ENCODE results near the gene SI. TPM values are rescaled to one million over a fixed set of nuclear protein-coding genes. Genes with fewer than 3 reads are reported as not detected.
"Not testable (repeated sequence)": the region's sequence is repeated elsewhere in the genome, so short reads cannot be mapped to it uniquely, and the experiment has no call there.

SI gene
- total RNA-seq, 1 donor from 2014 or later, result not detected

DNA sequence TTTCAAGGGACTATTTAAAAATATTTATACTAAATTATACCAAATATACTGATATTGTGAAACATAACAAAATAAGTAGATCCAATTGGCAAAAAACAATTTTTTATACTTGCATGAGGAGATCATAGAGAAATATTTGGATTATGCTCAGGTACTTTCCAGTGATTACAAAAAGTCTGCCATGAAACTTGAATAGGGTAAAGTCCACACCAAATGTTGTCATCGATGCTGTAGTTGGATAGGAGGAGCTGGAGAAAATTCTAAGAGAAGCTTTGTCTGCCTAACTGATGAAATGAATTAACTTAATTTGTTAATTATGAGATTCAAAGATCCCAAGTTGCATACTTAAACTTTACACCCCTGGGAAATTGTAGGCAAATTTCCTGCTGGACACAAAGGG is 93.3 kb downstream of the SI start:
- H3K36me3 Mint-ChIP-seq (ENCODE audit: low read depth, unreplicated experiment), result no peaks in the 10 kb centered on the region
- DNase-seq (ENCODE audit: low read depth) (no peak), FAIRE-seq (no peak)
- H3K79me2 ChIP-seq (ENCODE audit: insufficient read depth, low read length), result no peaks in the 10 kb centered on the region
- H4K20me1 ChIP-seq (ENCODE audit: insufficient read depth, low read length), result no peaks in the 10 kb centered on the region
- H3K4me2 ChIP-seq (ENCODE audit: low read length), result no peak overlapping the region
- no peaks in the 10 kb centered on the region for H3K27me3 ChIP-seq (ENCODE audit: insufficient read depth, low read length)
- H3K9ac ChIP-seq (ENCODE audit: low read length), result no peak overlapping the region
- H3K4me3 ChIP-seq (ENCODE audit: insufficient read depth, low read depth, low read length), result no peak overlapping the region
- no peaks in the 10 kb centered on the region for H3K36me3 ChIP-seq (ENCODE audit: insufficient read depth, low read length)
- H3K9me3 Mint-ChIP-seq (ENCODE audit: unreplicated experiment), result no peaks in the 10 kb centered on the region
- H3K4me1 ChIP-seq (ENCODE audit: insufficient read depth, low read length), result no peaks in the 10 kb centered on the region
- TF ChIP-seq CTCF (IDR thresholded peaks at IDR 0.05; ENCODE audit: insufficient read depth, low read depth, low read length), result no peak
- TF ChIP-seq EZH2 (IDR thresholded peaks at IDR 0.05; ENCODE audit: insufficient read depth, low read length), result no peak
- H3K27ac ChIP-seq (ENCODE audit: low read depth, low read length), result no peak overlapping the region
- no peaks in the 10 kb centered on the region for H3K4me1 Mint-ChIP-seq (ENCODE audit: low read depth, unreplicated experiment)
- no peak overlapping the region for H3K4me3 Mint-ChIP-seq (ENCODE audit: unreplicated experiment)
- no peaks in the 10 kb centered on the region for H3K27me3 Mint-ChIP-seq (ENCODE audit: low read depth, unreplicated experiment)
- no peaks in the 10 kb centered on the region for H3K9me3 ChIP-seq (ENCODE audit: insufficient read depth, low read depth, low read length)
- no peak overlapping the region for H2AFZ ChIP-seq (ENCODE audit: low read depth, low read length)
- H3K27ac Mint-ChIP-seq (ENCODE audit: unreplicated experiment), result no peak overlapping the region

- no peak for FAIRE-seq
- Histone ChIP-seq H3K9ac (ENCODE audit: low read length) (no peak overlapping the region), H3K4me3 (ENCODE audit: insufficient read depth, low read depth, low read length) (no peak overlapping the region), H3K27ac (ENCODE audit: low read depth, low read length) (no peak overlapping the region), H3K27me3 (ENCODE audit: insufficient read depth, low read length) (no peaks in the 10 kb centered on the region), H3K9me3 (ENCODE audit: insufficient read depth, low read depth, low read length) (no peaks in the 10 kb centered on the region), H3K79me2 (ENCODE audit: insufficient read depth, low read length) (no peaks in the 10 kb centered on the region), H4K20me1 (ENCODE audit: insufficient read depth, low read length) (no peaks in the 10 kb centered on the region), H3K4me1 (ENCODE audit: insufficient read depth, low read length) (no peaks in the 10 kb centered on the region), H3K36me3 (ENCODE audit: insufficient read depth, low read length) (no peaks in the 10 kb centered on the region), H3K4me2 (ENCODE audit: low read length) (no peak overlapping the region), H2AFZ (ENCODE audit: low read depth, low read length) (no peak overlapping the region)
- Mint-ChIP-seq H3K9me3 (ENCODE audit: unreplicated experiment) (no peaks in the 10 kb centered on the region), H3K4me1 (ENCODE audit: low read depth, unreplicated experiment) (no peaks in the 10 kb centered on the region), H3K27ac (ENCODE audit: unreplicated experiment) (no peak overlapping the region), H3K4me3 (ENCODE audit: unreplicated experiment) (no peak overlapping the region), H3K36me3 (ENCODE audit: low read depth, unreplicated experiment) (no peaks in the 10 kb centered on the region), H3K27me3 (ENCODE audit: low read depth, unreplicated experiment) (no peaks in the 10 kb centered on the region)
- no peak for DNase-seq (ENCODE audit: low read depth)
- TF ChIP-seq CTCF (IDR thresholded peaks at IDR 0.05; ENCODE audit: insufficient read depth, low read depth, low read length) (no peak), EZH2 (IDR thresholded peaks at IDR 0.05; ENCODE audit: insufficient read depth, low read length) (no peak)
These were observed 115.7 kb downstream of the SI start for GRCh38 chr3:164962610-164963009.

GRCh38 chr3:164952966-164953365 is 125.3 kb downstream of the SI start:
- Histone ChIP-seq H4K20me1 (ENCODE audit: insufficient read depth, low read length) (no peaks in the 10 kb centered on the region), H3K27me3 (ENCODE audit: insufficient read depth, low read length) (no peaks in the 10 kb centered on the region), H3K4me1 (ENCODE audit: insufficient read depth, low read length) (no peaks in the 10 kb centered on the region), H2AFZ (ENCODE audit: low read depth, low read length) (no peak overlapping the region), H3K9me3 (ENCODE audit: insufficient read depth, low read depth, low read length) (no peaks in the 10 kb centered on the region), H3K27ac (ENCODE audit: low read depth, low read length) (no peak overlapping the region), H3K9ac (ENCODE audit: low read length) (no peak overlapping the region), H3K4me2 (ENCODE audit: low read length) (no peak overlapping the region), H3K4me3 (ENCODE audit: insufficient read depth, low read depth, low read length) (no peak overlapping the region), H3K79me2 (ENCODE audit: insufficient read depth, low read length) (no peaks in the 10 kb centered on the region), H3K36me3 (ENCODE audit: insufficient read depth, low read length) (no peaks in the 10 kb centered on the region)
- Mint-ChIP-seq H3K36me3 (ENCODE audit: low read depth, unreplicated experiment) (no peaks in the 10 kb centered on the region), H3K27me3 (ENCODE audit: low read depth, unreplicated experiment) (no peaks in the 10 kb centered on the region), H3K4me3 (ENCODE audit: unreplicated experiment) (no peak overlapping the region), H3K27ac (ENCODE audit: unreplicated experiment) (no peak overlapping the region), H3K9me3 (ENCODE audit: unreplicated experiment) (no peaks in the 10 kb centered on the region), H3K4me1 (ENCODE audit: low read depth, unreplicated experiment) (no peaks in the 10 kb centered on the region)
- TF ChIP-seq EZH2 (IDR thresholded peaks at IDR 0.05; ENCODE audit: insufficient read depth, low read length) (no peak), CTCF (IDR thresholded peaks at IDR 0.05; ENCODE audit: insufficient read depth, low read depth, low read length) (no peak)
- FAIRE-seq, result no peak
- DNase-seq (ENCODE audit: low read depth), result no peak

DNA sequence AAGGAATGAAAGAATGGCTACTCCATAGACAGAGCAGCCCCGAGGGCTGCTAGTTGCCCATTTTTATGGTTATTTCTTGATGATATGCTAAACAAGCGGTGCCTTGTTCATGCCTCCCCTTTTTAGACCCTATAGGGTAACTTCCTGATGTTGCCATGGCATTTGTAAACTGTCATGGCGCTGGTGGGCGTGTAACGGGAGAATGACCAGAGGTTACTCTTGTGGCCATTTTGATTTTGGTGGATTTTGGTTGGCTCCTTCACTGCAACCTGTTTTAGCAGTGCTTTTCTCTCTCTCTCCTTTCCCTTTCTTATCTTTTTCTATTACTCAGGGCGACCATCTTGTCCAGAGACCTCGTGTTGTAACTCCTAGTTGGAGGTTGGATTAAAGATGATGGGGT is 126.9 kb downstream of the SI start:
- not testable (repeated sequence) for H3K27me3 ChIP-seq (ENCODE audit: insufficient read depth, low read length); H3K27ac Mint-ChIP-seq (ENCODE audit: unreplicated experiment); FAIRE-seq; H3K27ac ChIP-seq (ENCODE audit: low read depth, low read length); H3K4me3 ChIP-seq (ENCODE audit: insufficient read depth, low read depth, low read length); H3K79me2 ChIP-seq (ENCODE audit: insufficient read depth, low read length); H3K27me3 Mint-ChIP-seq (ENCODE audit: low read depth, unreplicated experiment); H2AFZ ChIP-seq (ENCODE audit: low read depth, low read length); H3K36me3 Mint-ChIP-seq (ENCODE audit: low read depth, unreplicated experiment); H3K9me3 ChIP-seq (ENCODE audit: insufficient read depth, low read depth, low read length); DNase-seq (ENCODE audit: low read depth); H3K36me3 ChIP-seq (ENCODE audit: insufficient read depth, low read length); H3K9me3 Mint-ChIP-seq (ENCODE audit: unreplicated experiment); H3K4me1 Mint-ChIP-seq (ENCODE audit: low read depth, unreplicated experiment); H3K4me3 Mint-ChIP-seq (ENCODE audit: unreplicated experiment); H3K9ac ChIP-seq (ENCODE audit: low read length); H3K4me1 ChIP-seq (ENCODE audit: insufficient read depth, low read length); H4K20me1 ChIP-seq (ENCODE audit: insufficient read depth, low read length); H3K4me2 ChIP-seq (ENCODE audit: low read length)

Data from astrocyte (in vitro differentiated cells and primary cell).